K562 (cell line): ENCODE data around the gene ZNF790. TPM values are rescaled to one million over a fixed set of nuclear protein-coding genes. Genes with fewer than 3 reads are reported as not detected.

Experiments used
- CBFA2T3 ChIP-seq: fragments of 450-650 bp; IDR thresholded peaks from 2 replicates; pipeline ENCODE4 v1.6.1; 2017
- CBX8 ChIP-seq: fragments of 200-600 bp; sonication (generic); IDR thresholded peaks from 2 replicates; pipeline ENCODE4 v1.6.1; 2012; ENCODE audit warnings: borderline replicate concordance, mixed run types, low read depth, mild to moderate bottlenecking, moderate library complexity, mixed read lengths, low read length, control low read depth, inconsistent platforms; ENCODE audit not compliant: poor library complexity, severe bottlenecking; ENCODE audit errors: extremely low read depth
- ETS2 ChIP-seq: IDR thresholded peaks from 2 replicates; pipeline ENCODE4 v1.6.1; 2016; ENCODE audit warnings: borderline replicate concordance, missing genetic modification characterization, mild to moderate bottlenecking, moderate library complexity, missing compliant biosample characterization; ENCODE audit not compliant: poor library complexity, severe bottlenecking
- KDM5B ChIP-seq: fragments of 200-600 bp; sonication (generic); IDR thresholded peaks from 2 replicates; pipeline ENCODE4 v1.6.1; 2012; ENCODE audit warnings: low read depth, mild to moderate bottlenecking, moderate library complexity, low read length, control low read depth, inconsistent platforms; ENCODE audit not compliant: insufficient replicate concordance
- MEF2D ChIP-seq: conservative IDR thresholded peaks from 2 replicates; pipeline ENCODE4 v1.6.1; 2016; ENCODE audit warnings: low read depth, missing genetic modification characterization, missing compliant biosample characterization
- RBM22 ChIP-seq: fragments of 200-400 bp; formaldehyde crosslinking; IDR thresholded peaks from 2 replicates; pipeline ENCODE4 v1.6.1; 2018; ENCODE audit warnings: low read length, low read depth; ENCODE audit not compliant: poor library complexity, severe bottlenecking
- SAP30 ChIP-seq: fragments of 200-600 bp; sonication (generic); IDR thresholded peaks from 2 replicates; pipeline ENCODE4 v1.6.1; 2012; ENCODE audit warnings: borderline replicate concordance, low read depth, mild to moderate bottlenecking, moderate library complexity, low read length, control low read depth, inconsistent platforms; ENCODE audit not compliant: insufficient read depth, poor library complexity, severe bottlenecking
- ZNF668 ChIP-seq: fragments of 250-450 bp; sonication (Bioruptor Pico); IDR thresholded peaks from 2 replicates; pipeline ENCODE4 v1.8.0; 2022; ENCODE audit warnings: mild to moderate bottlenecking, inconsistent platforms
- polyA plus RNA-seq, 8 experiments: library from polyadenylated mRNA; depleted of rRNA in 4 of 8; stranded (reverse) in 5 of 8; unstranded in 3 of 8; fragments of >200 nt; fragmentation: Nextera tagmentation in 2 of 8; fragmentation: Illumina TruSeq in 1 of 8; extraction: Ambion mirVana in 2 of 8; extraction: Trizol in 1 of 8; gene quantifications; 2 replicates each; pipeline versions ENCODE4 v1.2.1 to v1.2.3, GENCODE V29; 2011 to 2014; ENCODE audit warnings: inconsistent platforms in 1 of 8, missing spikeins in 1 of 8
- total RNA-seq, 7 experiments: library from RNA; depleted of rRNA in 6 of 7; stranded (reverse); fragments of >200 nt in 6 of 7; fragmentation: Illumina TruSeq in 2 of 7; extraction: Trizol in 2 of 7; gene quantifications; 2 replicates each; pipeline versions ENCODE4 v1.2.1 to v1.2.3, GENCODE V29; 2011 to 2021; ENCODE audit warnings: low replicate concordance in 1 of 7
- TF ChIP-seq, protein P1 (sequence below): sonication (generic); formaldehyde crosslinking; IDR thresholded peaks from 2 replicates; pipeline ENCODE4 v1.8.1; 2023; ENCODE audit warnings: mild to moderate bottlenecking, missing genetic modification reagents
- TF ChIP-seq, protein P2 (sequence below): fragments of 450-650 bp; IDR thresholded peaks from 2 replicates; pipeline ENCODE4 v1.6.1; 2017; ENCODE audit warnings: antibody characterized with exemption, mild to moderate bottlenecking
- TF ChIP-seq, protein P3 (sequence below): sonication (generic); formaldehyde crosslinking; IDR thresholded peaks from 2 replicates; pipeline ENCODE4 v1.8.1; 2022; ENCODE audit warnings: missing genetic modification reagents
- TF ChIP-seq, protein P4 (sequence below): fragments of 450-650 bp; IDR thresholded peaks from 2 replicates; pipeline ENCODE4 v1.6.1; 2018; ENCODE audit warnings: mild to moderate bottlenecking, low read depth; ENCODE audit not compliant: partially characterized antibody
- TF ChIP-seq, protein P5 (sequence below), 3 experiments: fragments of 200-800 bp in 1 of 3; sonication (Bioruptor generic) in 1 of 3; sonication (generic) in 1 of 3; formaldehyde crosslinking in 1 of 3; IDR thresholded peaks; 2 replicates each; pipeline versions ENCODE4 v1.6.1 to v1.8.0; 2016 to 2022; ENCODE audit warnings: mild to moderate bottlenecking in 2 of 3, missing compliant biosample characterization in 2 of 3, missing genetic modification characterization in 2 of 3, missing genetic modification reagents in 1 of 3

Gene ZNF790
- total and polyA plus RNA-seq, 9 of the 15 experiments (the other 6 are each of a cell fraction or from before 2014, with no cell fraction given): 0.33 to 1.7 (median 0.53) TPM

DNA sequence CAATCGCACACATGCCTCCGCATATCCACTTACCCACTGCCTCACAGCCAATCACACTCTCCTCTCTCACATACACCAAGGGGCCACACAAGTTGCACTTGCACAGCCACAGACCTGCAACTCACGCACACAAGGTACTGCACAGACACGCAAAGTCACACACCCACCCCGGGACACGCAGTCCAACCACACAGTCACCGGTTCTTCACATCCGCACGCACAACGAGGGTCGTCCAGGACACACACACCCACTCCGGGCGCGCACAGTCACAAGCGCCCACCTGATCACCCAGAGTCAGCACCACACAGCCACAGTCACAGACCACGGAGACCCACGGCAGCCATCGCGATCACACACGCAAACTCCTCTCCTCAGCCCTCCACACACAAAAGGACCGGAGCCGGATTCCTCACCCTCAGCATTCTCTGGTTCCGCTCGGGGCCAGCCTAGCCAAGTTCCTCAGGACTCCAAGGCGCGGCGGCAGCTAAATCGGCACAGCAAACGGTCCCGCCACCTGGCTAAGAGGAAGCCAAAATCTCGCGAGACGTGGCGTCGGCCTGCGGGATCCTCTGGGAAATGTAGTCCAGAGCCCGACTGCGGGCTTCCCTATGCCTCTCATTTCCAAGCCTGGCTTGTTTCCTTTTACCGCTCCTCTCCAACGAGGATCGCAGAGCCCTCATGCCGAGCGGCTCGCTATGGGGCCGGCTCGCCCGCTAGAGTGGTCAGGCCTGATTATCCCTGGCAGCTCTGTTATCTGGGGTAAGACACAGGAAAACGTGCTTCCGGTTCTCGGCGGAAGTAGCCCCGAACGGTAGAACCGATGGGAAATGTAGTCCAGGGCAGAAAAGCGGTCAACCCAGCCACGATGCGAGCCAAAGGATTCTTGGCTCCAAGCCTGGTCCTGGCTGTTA, 65.6 kb downstream of the ZNF790 start, which contains the start of gene ZNF850 (continued):
- TF ChIP-seq, protein P1, sequence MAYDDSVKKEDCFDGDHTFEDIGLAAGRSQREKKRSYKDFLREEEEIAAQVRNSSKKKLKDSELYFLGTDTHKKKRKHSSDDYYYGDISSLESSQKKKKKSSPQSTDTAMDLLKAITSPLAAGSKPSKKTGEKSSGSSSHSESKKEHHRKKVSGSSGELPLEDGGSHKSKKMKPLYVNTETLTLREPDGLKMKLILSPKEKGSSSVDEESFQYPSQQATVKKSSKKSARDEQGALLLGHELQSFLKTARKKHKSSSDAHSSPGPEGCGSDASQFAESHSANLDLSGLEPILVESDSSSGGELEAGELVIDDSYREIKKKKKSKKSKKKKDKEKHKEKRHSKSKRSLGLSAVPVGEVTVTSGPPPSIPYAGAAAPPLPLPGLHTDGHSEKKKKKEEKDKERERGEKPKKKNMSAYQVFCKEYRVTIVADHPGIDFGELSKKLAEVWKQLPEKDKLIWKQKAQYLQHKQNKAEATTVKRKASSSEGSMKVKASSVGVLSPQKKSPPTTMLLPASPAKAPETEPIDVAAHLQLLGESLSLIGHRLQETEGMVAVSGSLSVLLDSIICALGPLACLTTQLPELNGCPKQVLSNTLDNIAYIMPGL (CRISPR knock-in tag): no peak
- TF ChIP-seq, protein P2, sequence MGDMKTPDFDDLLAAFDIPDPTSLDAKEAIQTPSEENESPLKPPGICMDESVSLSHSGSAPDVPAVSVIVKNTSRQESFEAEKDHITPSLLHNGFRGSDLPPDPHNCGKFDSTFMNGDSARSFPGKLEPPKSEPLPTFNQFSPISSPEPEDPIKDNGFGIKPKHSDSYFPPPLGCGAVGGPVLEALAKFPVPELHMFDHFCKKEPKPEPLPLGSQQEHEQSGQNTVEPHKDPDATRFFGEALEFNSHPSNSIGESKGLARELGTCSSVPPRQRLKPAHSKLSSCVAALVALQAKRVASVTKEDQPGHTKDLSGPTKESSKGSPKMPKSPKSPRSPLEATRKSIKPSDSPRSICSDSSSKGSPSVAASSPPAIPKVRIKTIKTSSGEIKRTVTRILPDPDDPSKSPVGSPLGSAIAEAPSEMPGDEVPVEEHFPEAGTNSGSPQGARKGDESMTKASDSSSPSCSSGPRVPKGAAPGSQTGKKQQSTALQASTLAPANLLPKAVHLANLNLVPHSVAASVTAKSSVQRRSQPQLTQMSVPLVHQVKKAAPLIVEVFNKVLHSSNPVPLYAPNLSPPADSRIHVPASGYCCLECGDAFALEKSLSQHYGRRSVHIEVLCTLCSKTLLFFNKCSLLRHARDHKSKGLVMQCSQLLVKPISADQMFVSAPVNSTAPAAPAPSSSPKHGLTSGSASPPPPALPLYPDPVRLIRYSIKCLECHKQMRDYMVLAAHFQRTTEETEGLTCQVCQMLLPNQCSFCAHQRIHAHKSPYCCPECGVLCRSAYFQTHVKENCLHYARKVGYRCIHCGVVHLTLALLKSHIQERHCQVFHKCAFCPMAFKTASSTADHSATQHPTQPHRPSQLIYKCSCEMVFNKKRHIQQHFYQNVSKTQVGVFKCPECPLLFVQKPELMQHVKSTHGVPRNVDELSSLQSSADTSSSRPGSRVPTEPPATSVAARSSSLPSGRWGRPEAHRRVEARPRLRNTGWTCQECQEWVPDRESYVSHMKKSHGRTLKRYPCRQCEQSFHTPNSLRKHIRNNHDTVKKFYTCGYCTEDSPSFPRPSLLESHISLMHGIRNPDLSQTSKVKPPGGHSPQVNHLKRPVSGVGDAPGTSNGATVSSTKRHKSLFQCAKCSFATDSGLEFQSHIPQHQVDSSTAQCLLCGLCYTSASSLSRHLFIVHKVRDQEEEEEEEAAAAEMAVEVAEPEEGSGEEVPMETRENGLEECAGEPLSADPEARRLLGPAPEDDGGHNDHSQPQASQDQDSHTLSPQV: no peak
- TF ChIP-seq CBX8 (no peak), ZNF668 (CRISPR knock-in tag) (no peak), MEF2D (tag) (no peak), SAP30 (peak; percentile 65), RBM22 (no peak), CBFA2T3 (no peak), ETS2 (no peak), KDM5B (peak; percentile 7)
- TF ChIP-seq, protein P3, sequence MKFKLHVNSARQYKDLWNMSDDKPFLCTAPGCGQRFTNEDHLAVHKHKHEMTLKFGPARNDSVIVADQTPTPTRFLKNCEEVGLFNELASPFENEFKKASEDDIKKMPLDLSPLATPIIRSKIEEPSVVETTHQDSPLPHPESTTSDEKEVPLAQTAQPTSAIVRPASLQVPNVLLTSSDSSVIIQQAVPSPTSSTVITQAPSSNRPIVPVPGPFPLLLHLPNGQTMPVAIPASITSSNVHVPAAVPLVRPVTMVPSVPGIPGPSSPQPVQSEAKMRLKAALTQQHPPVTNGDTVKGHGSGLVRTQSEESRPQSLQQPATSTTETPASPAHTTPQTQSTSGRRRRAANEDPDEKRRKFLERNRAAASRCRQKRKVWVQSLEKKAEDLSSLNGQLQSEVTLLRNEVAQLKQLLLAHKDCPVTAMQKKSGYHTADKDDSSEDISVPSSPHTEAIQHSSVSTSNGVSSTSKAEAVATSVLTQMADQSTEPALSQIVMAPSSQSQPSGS (CRISPR knock-in tag): no peak
- TF ChIP-seq, protein P4, sequence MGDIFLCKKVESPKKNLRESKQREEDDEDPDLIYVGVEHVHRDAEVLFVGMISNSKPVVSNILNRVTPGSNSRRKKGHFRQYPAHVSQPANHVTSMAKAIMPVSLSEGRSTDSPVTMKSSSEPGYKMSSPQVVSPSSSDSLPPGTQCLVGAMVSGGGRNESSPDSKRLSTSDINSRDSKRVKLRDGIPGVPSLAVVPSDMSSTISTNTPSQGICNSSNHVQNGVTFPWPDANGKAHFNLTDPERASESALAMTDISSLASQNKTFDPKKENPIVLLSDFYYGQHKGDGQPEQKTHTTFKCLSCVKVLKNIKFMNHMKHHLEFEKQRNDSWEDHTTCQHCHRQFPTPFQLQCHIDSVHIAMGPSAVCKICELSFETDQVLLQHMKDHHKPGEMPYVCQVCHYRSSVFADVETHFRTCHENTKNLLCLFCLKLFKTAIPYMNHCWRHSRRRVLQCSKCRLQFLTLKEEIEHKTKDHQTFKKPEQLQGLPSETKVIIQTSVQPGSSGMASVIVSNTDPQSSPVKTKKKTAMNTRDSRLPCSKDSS: no peak
- TF ChIP-seq, protein P5, sequence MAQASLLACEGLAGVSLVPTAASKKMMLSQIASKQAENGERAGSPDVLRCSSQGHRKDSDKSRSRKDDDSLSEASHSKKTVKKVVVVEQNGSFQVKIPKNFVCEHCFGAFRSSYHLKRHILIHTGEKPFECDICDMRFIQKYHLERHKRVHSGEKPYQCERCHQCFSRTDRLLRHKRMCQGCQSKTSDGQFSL (CRISPR knock-in tag; IDR thresholded peaks at IDR 0.05): no peak
- TF ChIP-seq, protein P5 (tag; IDR thresholded peaks at IDR 0.05): no peak
